Measurements from ENCODE around the gene THAP8.

DNA sequence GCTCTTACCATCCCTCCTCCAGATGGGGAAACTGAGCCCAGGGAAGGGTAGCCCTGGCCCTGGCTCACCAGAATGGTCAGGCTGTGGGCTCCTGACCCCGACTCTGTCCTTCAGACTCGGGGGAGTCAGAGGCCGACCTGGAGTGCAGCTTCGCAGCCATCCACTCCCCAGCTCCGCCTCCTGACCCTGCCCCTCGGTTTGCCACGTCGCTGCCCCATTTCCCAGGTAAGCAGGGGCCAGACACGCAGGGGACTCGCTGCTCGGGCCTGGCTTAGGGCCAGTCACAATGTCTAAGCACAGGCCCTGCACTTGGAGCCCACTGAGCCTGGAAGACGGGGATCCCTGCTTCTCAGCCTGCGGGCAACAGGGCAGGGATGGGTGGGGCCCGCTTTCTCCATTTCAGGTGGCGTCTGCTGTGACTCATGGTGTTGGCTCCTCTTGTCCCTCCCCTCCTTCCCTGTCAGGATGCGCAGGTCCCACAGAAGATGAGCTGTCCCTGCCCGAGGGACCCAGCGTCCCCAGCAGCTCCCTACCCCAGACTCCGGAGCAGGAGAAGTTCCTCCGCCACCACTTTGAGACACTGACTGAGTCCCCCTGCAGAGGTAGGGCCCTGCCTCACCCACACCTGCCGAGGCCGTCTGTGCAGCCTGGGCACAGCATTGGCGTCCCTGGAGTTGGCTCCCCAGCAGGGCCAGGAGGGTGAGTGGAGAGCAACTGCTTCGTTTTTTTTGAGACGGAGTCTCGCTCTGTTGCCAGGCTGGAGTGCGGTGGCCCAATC is 47.7 kb upstream of the THAP8 start:
- TF ChIP-seq, protein P1, sequence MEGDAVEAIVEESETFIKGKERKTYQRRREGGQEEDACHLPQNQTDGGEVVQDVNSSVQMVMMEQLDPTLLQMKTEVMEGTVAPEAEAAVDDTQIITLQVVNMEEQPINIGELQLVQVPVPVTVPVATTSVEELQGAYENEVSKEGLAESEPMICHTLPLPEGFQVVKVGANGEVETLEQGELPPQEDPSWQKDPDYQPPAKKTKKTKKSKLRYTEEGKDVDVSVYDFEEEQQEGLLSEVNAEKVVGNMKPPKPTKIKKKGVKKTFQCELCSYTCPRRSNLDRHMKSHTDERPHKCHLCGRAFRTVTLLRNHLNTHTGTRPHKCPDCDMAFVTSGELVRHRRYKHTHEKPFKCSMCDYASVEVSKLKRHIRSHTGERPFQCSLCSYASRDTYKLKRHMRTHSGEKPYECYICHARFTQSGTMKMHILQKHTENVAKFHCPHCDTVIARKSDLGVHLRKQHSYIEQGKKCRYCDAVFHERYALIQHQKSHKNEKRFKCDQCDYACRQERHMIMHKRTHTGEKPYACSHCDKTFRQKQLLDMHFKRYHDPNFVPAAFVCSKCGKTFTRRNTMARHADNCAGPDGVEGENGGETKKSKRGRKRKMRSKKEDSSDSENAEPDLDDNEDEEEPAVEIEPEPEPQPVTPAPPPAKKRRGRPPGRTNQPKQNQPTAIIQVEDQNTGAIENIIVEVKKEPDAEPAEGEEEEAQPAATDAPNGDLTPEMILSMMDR (IDR thresholded peaks at IDR 0.05), result no peak
- TF ChIP-seq POLR2AphosphoS5 (IDR thresholded peaks at IDR 0.05), result no peak

All from suprapubic skin (tissue), 3 donors.